Measurements from ENCODE around the gene KCNQ4. TPM values are rescaled to one million over a fixed set of nuclear protein-coding genes. Genes with fewer than 3 reads are reported as not detected.

KCNQ4 gene
- total RNA-seq, result under 1 TPM; 0.38 to 0.43 TPM

- no peaks in the 10 kb centered on the region for H3K9me3 Mint-ChIP-seq
- H3K4me1 Mint-ChIP-seq (ENCODE audit: low read depth), result peaks cover 7% of the 10 kb centered on the region
- ATAC-seq (peak; percentile 51), DNase-seq (peak; percentile 25)
- peaks cover 26% of the 10 kb centered on the region for H3K27me3 Mint-ChIP-seq
- peak within 1 kb of the TSS; percentile 62 for H3K4me3 Mint-ChIP-seq
- no peak for TF ChIP-seq CTCF (IDR thresholded peaks at IDR 0.05)
- H3K27ac Mint-ChIP-seq, result peak within 1 kb of the TSS; percentile 3
- H3K36me3 Mint-ChIP-seq (ENCODE audit: low read depth), result no peaks in the 10 kb centered on the region
- ChIA-PET POLR2A (interaction anchor here (2.2 kb wide), 1 partner anchor 9 kb away, joined by 11 read pairs; no protein-coding TSS in a partner anchor), CTCF (interaction anchor here (1.8 to 2.4 kb wide), 2 partner anchors 9 to 67 kb away, joined by 10 to 11 read pairs; no protein-coding TSS in a partner anchor)
- intact Hi-C loops (cut with micrococcal nuclease), result no loop called here
Measured at GRCh38 chr1:40783001-40783905, at the start of gene KCNQ4. TSS of gene KCNQ4 (plus strand) at chr1:40783787. CDS start at chr1:40784094, 307 bp downstream.

GRCh38 chr1:40734882-40735628 is 48.5 kb upstream of the KCNQ4 start:
- peaks cover 27% of the 10 kb centered on the region for H3K36me3 Mint-ChIP-seq (ENCODE audit: low read depth)
- H3K27ac Mint-ChIP-seq, result no peak overlapping the region
- ATAC-seq, result no peak
- H3K4me1 Mint-ChIP-seq (ENCODE audit: low read depth), result peaks cover 40% of the 10 kb centered on the region
- TF ChIP-seq CTCF (IDR thresholded peaks at IDR 0.05), result no peak
- no peaks in the 10 kb centered on the region for H3K27me3 Mint-ChIP-seq
- POLR2A ChIA-PET, result interaction anchor here (1.0 kb wide), 1 partner anchor 44 kb away, joined by 3 read pairs; the partner anchor contains the start of gene NFYC
- no peak overlapping the region for H3K4me3 Mint-ChIP-seq
- CTCF ChIA-PET, result interaction anchor here (0.9 kb wide), 1 partner anchor 39 kb away, joined by 6 read pairs; no protein-coding TSS in a partner anchor
- DNase-seq, result no peak
- intact Hi-C loops (cut with micrococcal nuclease), result no loop called here
- no peaks in the 10 kb centered on the region for H3K9me3 Mint-ChIP-seq

- Mint-ChIP-seq H3K4me3 (no peak overlapping the region), H3K4me1 (ENCODE audit: low read depth) (peaks cover 41% of the 10 kb centered on the region), H3K27ac (no peak overlapping the region), H3K36me3 (ENCODE audit: low read depth) (peaks cover 26% of the 10 kb centered on the region), H3K27me3 (no peaks in the 10 kb centered on the region), H3K9me3 (no peaks in the 10 kb centered on the region)
- ATAC-seq (no peak), DNase-seq (no peak)
- no peak for TF ChIP-seq CTCF (IDR thresholded peaks at IDR 0.05)
- ChIA-PET POLR2A (interaction anchor here (0.8 kb wide), 1 partner anchor 19 kb away, joined by 3 read pairs; no protein-coding TSS in a partner anchor), CTCF (no interaction called here)
- intact Hi-C loops (cut with micrococcal nuclease), result no loop called here
Measured at GRCh38 chr1:40736085-40736531, 47.5 kb upstream of the KCNQ4 start.

GRCh38 chr1:40738831-40739230 is 44.8 kb upstream of the KCNQ4 start:
- POLR2A ChIA-PET, result interaction anchor here (1.0 to 2.2 kb wide), 2 partner anchors 27 to 47 kb away, joined by 3 to 9 read pairs; partner anchors contain the start of gene NFYC

More at GRCh38 chr1:40738831-40739230, 44.8 kb upstream of the KCNQ4 start:
- H3K36me3 Mint-ChIP-seq (ENCODE audit: low read depth), result peaks cover 47% of the 10 kb centered on the region
- H3K27ac Mint-ChIP-seq, result no peak overlapping the region
- no peak for DNase-seq
- H3K27me3 Mint-ChIP-seq, result no peaks in the 10 kb centered on the region
- H3K9me3 Mint-ChIP-seq, result no peaks in the 10 kb centered on the region
- no peak for ATAC-seq
- H3K4me1 Mint-ChIP-seq (ENCODE audit: low read depth), result peaks cover 45% of the 10 kb centered on the region
- intact Hi-C loops (cut with micrococcal nuclease), result no loop called here
- CTCF ChIA-PET, result interaction anchor here (1.0 to 1.3 kb wide), 3 partner anchors 17 to 31 kb away, joined by 3 read pairs; no protein-coding TSS in a partner anchor
- no peak overlapping the region for H3K4me3 Mint-ChIP-seq
- no peak for TF ChIP-seq CTCF (IDR thresholded peaks at IDR 0.05)

Data from activated CD8-positive, alpha-beta T cell treated with anti-CD3 and anti-CD28 coated beads for 36 hours (primary cell).